SK-N-MC (cell line): ENCODE results near the gene ABR.

ENCODE experiments used
- EZH2 ChIP-seq: fragments of 200-600 bp; sonication (generic); IDR thresholded peaks from one replicate; pipeline ENCODE4 v1.6.1; 2017; ENCODE audit warnings: antibody characterized with exemption
- POLR2AphosphoS5 ChIP-seq: IDR thresholded peaks from 2 replicates; pipeline ENCODE4 v1.6.1; 2012; ENCODE audit warnings: mild to moderate bottlenecking, low read depth, low read length, borderline replicate concordance

DNA sequence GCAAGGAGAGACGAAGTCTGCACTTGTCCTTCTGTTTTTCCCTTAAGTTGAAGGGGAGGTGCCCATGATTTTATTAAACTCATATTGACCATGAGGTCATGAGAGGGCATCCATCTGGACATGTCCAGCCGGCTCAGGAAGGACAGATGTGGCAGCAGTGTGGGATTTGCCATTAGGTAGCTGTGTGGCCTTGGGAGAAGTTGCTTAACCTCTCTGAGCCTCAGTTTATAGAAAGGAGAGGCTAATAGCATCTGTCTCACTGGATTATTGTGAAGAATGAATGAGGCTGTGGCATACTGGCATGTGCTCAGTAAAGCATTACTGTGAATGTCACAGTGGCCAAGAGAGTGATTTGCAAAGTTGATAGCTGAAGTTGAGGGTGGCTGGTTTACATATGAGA, 181.7 kb downstream of the ABR start:
- TF ChIP-seq EZH2, result no peak
- no peak for TF ChIP-seq POLR2AphosphoS5
